Duodenal mucosa (tissue), 2 donors: ENCODE data around the gene PRSS21.

Experiments used
- H3K27ac ChIP-seq: one replicate; pipeline ENCODE4 v1.7.0; 2013; ENCODE audit warnings: low read depth, low read length
- H3K27me3 ChIP-seq, 2 donors: one replicate each; pipeline ENCODE4 v1.7.0; 2013; ENCODE audit warnings: low read length in 2 of 2, control low read depth in 1 of 2; ENCODE audit not compliant: insufficient read depth in 2 of 2, control insufficient read depth in 1 of 2
- H3K36me3 ChIP-seq, 2 donors: one replicate each; pipeline ENCODE4 v1.7.0; 2013; ENCODE audit warnings: low read length in 2 of 2, control low read depth in 1 of 2; ENCODE audit not compliant: insufficient read depth in 2 of 2, control insufficient read depth in 1 of 2
- H3K4me1 ChIP-seq, 2 donors: one replicate each; pipeline ENCODE4 v1.7.0; 2013; ENCODE audit warnings: low read length in 2 of 2, control low read depth in 1 of 2; ENCODE audit not compliant: insufficient read depth in 2 of 2, control insufficient read depth in 1 of 2
- H3K4me3 ChIP-seq, 2 donors: one replicate each; pipeline ENCODE4 v1.7.0; 2013; ENCODE audit warnings: low read length in 2 of 2, low read depth in 1 of 2
- H3K9ac ChIP-seq, 2 donors: one replicate each; pipeline ENCODE4 v1.7.0; 2013; ENCODE audit warnings: low read length in 2 of 2, low read depth in 1 of 2
- H3K9me3 ChIP-seq, 2 donors: one replicate each; pipeline ENCODE4 v1.7.0; 2013; ENCODE audit warnings: low read length in 2 of 2, control low read depth in 1 of 2; ENCODE audit not compliant: control insufficient read depth in 1 of 2

Gene PRSS21

DNA sequence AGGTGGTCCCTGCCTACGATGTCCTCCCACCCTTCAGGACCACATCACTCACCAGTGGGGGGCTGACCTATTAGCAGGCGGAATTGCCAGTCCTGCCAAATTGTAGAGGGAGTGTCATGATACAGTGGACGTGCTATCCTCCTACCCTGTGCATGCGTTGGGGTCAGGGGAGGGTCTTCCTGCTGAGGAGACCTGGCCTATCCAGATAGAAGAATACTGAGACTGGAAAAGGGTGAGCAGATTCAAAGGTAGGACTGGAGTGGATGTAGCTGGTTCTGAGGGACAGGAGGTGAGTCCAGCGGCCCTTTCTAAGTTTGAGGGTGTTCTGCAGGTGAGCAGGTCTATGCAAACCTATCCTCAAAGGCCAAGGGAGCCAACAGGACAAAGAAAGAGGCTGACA lies 10.8 kb upstream of the PRSS21 start:
- H3K27me3 ChIP-seq: peaks cover 0 to 5% of the 10 kb centered on the region in 2 donors
- H3K9ac ChIP-seq: no peak overlapping the region
- H3K9me3 ChIP-seq: peaks cover 10% of the 10 kb centered on the region in 2 donors
- H3K36me3 ChIP-seq: no peaks in the 10 kb centered on the region
- H3K4me3 ChIP-seq: no peak overlapping the region
- no peak overlapping the region for H3K27ac ChIP-seq
- H3K4me1 ChIP-seq: peaks cover 0 to under 1% of the 10 kb centered on the region in 2 donors

DNA sequence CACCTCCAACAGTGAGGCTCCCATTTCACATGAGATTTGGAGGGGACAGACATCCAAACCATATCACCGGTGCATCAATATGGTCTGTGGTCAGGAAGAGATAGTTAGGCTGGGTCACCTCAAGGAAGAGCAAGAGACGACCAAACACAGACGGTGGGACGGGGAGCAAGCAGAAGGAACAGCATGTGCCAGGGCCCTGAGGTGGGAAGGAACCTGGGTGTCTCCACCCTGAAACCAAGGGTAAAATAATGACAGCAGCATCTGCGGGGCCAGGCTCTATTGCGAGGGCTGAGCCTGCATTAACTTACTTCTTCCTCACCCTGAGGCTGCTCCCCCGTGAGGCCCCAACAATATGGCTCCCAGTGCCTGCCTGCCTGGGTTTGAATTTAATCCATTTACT lies 8.9 kb upstream of the PRSS21 start:
- H3K9ac ChIP-seq: no peak overlapping the region
- peaks cover 10 to 13% of the 10 kb centered on the region in 2 donors for H3K4me1 ChIP-seq
- no peak overlapping the region for H3K4me3 ChIP-seq
- H3K27ac ChIP-seq: no peak overlapping the region
- H3K36me3 ChIP-seq: no peaks in the 10 kb centered on the region
- peaks cover 0 to 5% of the 10 kb centered on the region in 2 donors for H3K27me3 ChIP-seq
- peaks cover 10% of the 10 kb centered on the region in 2 donors for H3K9me3 ChIP-seq

DNA sequence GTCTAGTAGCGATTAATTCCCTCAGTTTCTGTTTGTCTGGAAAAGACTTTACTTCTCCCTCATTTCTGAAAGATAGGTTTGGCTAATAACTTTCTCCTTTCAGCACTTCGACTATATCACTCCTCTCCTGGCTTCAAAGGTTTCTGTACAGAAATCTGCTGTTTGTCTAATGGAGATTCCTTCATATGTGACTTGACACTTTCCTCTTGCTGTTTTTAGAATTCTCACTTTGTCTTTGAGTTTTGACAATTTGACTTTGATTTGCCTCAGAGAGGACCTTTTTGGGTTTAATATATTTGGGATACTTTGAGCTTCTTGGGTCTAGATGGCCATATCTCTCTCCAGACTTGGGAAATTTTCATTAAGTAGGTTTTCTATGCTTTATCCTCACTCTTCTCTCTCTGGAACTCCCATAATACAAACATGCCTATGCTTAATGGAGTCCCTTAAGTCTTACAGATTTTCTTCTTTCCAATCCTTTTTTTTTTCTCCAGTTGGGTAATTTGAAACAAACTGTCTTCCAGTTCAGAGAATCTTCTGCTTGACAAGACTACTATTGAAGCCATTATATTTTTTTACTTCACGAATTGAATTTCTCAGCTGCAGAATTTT lies 7.8 kb upstream of the PRSS21 start:
- no peak overlapping the region for H3K9ac ChIP-seq
- no peaks in the 10 kb centered on the region for H3K36me3 ChIP-seq
- H3K9me3 ChIP-seq: peaks cover 1 to 2% of the 10 kb centered on the region in 2 donors
- peaks cover 10 to 13% of the 10 kb centered on the region in 2 donors for H3K4me1 ChIP-seq
- H3K27me3 ChIP-seq: peaks cover 0 to 5% of the 10 kb centered on the region in 2 donors
- no peak overlapping the region for H3K27ac ChIP-seq
- H3K4me3 ChIP-seq: no peak overlapping the region

DNA sequence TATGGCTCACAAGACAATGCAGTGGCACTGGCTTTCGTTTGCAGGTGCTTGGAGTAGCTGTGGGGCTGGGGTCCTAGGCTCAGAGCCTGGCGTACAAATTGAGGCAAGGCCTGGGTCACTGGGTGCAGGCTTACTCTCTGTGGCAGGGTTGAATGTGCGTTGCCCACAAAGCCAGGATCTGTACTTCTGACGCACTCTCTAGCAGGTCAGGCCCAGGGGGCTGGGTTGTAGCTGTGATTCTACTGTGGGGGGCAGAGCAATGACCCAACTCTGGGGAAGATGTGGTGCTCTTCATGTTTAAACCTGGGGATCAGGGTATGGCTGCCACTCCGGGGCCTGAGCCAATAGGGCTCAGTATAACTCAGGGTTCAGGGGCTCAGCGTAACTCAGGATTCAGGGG lies 6.4 kb upstream of the PRSS21 start:
- peaks cover 0 to 2% of the 10 kb centered on the region in 2 donors for H3K27me3 ChIP-seq

DNA sequence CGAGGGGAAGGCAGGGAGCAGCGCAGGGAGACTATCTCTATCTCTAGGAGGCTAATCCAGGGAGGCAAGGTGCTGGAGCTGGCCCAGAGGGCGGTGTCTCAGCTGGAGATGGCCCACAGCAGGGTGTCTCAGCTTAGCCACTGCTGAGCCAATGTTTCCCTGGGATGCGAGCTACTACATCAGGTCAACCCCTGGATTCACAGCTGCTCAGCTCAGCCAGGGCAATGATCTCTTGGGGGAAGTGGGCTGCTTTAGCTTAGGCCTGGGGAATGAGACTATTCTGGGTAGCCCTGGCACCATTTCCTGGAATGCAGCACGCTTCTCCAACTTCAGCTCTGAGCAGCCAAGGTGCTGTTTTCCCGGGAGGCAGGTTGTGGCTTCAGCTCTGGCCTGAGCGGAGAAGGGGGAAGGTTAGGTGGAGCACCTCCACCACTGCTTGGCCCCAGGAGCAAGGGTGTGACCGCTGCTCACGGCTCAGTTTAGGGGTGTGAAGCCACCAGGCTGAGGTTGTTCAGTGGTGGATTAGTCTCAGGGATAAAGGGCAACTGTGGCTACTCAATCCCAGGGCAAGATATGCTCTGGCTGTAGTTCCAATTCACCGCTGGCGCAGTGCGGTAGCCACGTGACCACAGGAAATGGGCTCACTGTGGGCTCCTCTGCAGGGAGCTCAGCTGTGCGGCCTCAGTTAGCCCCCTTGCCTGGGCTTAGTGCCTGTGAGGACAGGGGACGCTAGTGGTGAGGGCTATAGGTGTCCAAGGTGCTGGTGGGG lies 5.2 kb upstream of the PRSS21 start:
- H3K27ac ChIP-seq: peak overlapping the region; percentile 5
- H3K4me3 ChIP-seq: no peak overlapping the region
- H3K9ac ChIP-seq: peak overlapping the region; percentile 20 to 25
- no peaks in the 10 kb centered on the region for H3K9me3 ChIP-seq
- peaks cover 13 to 19% of the 10 kb centered on the region in 2 donors for H3K4me1 ChIP-seq
- no peaks in the 10 kb centered on the region for H3K27me3 ChIP-seq
- H3K36me3 ChIP-seq: no peaks in the 10 kb centered on the region

More for the DNA sequence above, 6.4 kb upstream of the PRSS21 start:
- Histone ChIP-seq H3K36me3 (no peaks in the 10 kb centered on the region), H3K4me3 (no peak overlapping the region), H3K9ac (no peak overlapping the region), H3K9me3 (no peaks in the 10 kb centered on the region), H3K27ac (no peak overlapping the region), H3K4me1 (peaks cover 13 to 17% of the 10 kb centered on the region in 2 donors)

DNA sequence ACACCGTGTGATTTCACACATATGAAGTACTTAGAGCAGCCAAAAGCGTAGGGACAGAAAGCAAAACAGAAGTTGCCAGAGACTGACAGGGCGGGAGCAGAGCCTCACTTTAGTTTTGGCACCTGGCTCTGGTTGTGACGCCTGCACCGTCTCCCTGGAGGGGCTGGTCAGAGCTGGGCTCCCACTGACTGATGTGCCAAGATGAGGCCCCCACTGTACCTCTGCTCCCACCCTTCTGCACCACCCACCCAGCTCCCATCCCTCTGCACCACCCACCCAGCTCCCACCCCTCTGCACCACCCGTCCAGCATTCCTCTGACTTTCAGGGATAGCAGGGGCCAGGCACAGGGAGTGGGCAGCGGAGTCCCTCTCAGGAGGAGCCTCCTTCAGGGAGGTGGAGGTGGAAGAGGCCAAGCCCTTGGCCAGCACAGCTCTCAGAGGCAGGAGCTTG lies 3.2 kb upstream of the PRSS21 start:
- no peaks in the 10 kb centered on the region for H3K27me3 ChIP-seq
- H3K27ac ChIP-seq: no peak overlapping the region
- no peaks in the 10 kb centered on the region for H3K9me3 ChIP-seq
- H3K9ac ChIP-seq: no peak overlapping the region
- no peak overlapping the region for H3K4me3 ChIP-seq
- H3K4me1 ChIP-seq: peaks cover 13 to 19% of the 10 kb centered on the region in 2 donors
- H3K36me3 ChIP-seq: no peaks in the 10 kb centered on the region

DNA sequence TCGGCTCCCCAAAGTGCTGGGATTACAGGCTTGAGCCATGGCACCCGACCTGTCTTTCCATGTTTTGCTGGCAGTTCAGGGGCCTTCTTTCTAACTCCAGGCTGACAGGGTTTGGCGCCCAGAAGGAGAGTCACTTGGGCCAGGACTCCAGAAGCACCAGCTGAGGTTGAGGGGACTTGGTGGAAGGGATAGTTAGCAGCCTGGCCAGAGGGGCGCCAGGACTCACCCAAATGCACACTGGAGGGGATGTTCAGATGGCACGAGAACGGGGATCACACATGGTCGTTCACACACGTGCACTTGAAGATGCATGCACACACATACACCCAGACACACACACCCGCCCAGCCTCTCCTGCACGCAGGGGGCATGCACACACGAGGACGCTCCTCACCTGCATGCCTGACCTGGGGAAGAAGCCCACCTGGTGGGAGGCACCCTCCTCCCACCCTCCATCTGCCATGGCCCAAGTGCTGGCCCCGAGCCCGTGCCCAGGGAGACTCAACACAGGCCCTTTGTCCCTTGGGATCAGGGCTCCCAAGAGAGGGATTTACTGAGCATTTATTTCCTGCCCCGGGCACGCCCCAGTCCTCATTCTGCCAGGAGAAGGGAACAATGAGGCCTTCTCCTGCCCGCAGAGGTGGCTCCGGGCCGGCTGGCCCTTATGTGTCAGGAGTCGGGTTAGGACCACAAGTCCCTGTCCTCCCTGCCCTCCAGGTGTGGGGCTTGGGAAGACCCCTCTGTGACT lies 2.3 kb upstream of the PRSS21 start:
- no peaks in the 10 kb centered on the region for H3K27me3 ChIP-seq
- no peak overlapping the region for H3K9ac ChIP-seq
- H3K4me1 ChIP-seq: peaks cover 13 to 19% of the 10 kb centered on the region in 2 donors
- H3K36me3 ChIP-seq: no peaks in the 10 kb centered on the region
- no peak overlapping the region for H3K4me3 ChIP-seq
- H3K27ac ChIP-seq: no peak overlapping the region
- no peaks in the 10 kb centered on the region for H3K9me3 ChIP-seq

DNA sequence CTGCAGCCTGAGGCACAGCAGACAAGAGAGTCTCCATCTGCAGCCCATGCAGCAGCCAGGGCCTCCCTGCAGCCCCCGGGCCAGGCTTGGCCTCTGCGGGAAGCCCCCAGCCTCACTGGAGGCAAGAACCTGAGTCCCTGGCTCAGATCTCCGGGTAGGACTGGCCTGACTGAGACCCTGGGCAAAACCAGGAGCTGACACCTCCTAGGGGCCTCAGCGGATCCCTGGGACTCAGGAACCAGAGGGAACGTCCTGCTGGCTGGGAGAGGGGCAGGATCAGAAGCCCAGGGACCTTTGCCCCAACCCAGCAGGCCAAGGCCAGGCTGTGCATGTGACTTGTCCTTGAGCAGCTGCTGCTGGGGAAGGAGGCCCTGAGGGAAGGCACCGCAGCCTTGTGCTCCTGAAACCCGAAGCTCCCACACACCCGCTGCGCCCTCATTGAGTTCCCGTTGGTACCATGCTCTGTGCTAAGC lies 1.7 kb upstream of the PRSS21 start:
- Histone ChIP-seq H3K9ac (no peak overlapping the region), H3K4me3 (no peak overlapping the region), H3K4me1 (peaks cover 13 to 19% of the 10 kb centered on the region in 2 donors), H3K27me3 (no peaks in the 10 kb centered on the region), H3K36me3 (no peaks in the 10 kb centered on the region), H3K27ac (no peak overlapping the region), H3K9me3 (no peaks in the 10 kb centered on the region)

DNA sequence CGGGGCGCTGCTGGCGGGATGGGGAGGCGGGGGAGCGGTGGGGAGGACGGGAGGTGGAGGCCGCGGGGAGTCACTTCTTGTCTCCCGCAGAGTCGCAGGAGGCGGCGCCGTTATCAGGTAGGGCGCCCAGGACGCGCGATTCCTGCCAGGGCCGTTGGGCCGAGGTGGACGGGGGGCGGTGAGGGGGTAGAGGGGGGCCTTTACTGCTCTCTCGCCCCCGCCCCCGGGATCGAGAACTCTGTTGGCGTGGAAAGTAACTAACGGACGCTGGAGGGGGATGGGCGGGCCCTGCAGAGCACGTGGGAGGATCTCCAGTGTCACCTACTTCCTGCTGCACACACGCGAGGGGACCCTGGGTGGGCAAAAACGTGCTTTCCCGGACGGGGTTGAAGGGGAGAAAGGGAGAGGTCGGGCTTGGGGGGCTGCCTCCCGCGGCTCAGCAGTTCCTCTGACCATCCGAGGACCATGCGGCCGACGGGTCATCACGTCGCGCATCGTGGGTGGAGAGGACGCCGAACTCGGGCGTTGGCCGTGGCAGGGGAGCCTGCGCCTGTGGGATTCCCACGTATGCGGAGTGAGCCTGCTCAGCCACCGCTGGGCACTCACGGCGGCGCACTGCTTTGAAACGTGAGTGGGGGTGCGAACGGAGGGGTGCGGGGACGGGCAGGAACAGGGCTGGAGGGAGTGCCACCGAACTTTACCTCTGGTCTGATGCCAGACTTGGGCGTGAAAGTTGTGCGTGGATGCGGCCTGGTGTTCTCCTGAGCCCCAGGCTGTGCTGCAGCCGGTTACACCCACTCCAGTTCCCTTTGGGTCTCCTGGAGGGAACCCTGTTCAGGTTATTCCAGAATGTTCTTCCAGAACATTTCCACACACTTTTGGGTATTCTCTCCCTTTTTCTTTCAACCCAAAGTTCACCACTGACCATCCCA lies 569 bp downstream of the PRSS21 start:
- H3K27me3 ChIP-seq: no peaks in the 10 kb centered on the region

More for the DNA sequence above, 569 bp downstream of the PRSS21 start:
- H3K4me1 ChIP-seq: peaks cover 0 to 9% of the 10 kb centered on the region in 2 donors
- H3K4me3 ChIP-seq: no peak overlapping the region
- H3K9ac ChIP-seq: no peak overlapping the region
- no peaks in the 10 kb centered on the region for H3K9me3 ChIP-seq
- H3K27ac ChIP-seq: no peak overlapping the region
- H3K36me3 ChIP-seq: no peaks in the 10 kb centered on the region
